ENCODE measurements around the gene NOL9.

DNA sequence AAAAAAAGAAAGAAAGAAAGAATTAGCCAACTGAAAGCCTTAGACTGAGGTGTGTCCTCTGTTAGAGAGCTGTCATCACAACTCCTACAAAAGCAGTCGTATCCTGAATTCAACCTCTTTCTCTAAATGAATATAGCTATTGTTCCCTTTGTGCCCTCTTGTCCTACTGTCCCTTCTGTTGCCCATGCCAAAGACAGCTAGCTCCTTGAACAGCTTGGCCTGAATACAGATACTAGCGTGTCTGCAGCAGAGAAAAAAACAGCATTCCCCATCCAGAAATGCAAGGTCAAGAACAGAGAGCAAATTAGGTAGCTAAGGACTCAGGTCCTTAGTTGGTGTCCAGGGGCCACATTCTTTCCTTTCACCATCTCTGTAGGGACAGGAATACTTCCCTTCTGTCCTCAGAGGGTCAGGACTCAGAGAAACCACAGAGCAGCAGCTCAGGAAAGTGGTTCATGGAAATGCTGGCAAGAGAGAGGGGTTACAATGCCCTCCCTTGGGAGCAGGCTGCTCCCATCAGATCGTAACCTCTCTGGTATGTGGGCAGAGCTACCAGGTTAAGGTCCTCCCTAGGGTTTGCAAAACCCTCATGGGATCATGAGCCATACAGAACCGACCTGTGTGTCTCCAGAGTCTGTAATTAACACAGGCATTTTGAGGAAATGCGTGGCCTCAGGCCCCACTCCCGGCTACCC lies 23.7 kb upstream of the NOL9 start:
- TF ChIP-seq, protein P1, sequence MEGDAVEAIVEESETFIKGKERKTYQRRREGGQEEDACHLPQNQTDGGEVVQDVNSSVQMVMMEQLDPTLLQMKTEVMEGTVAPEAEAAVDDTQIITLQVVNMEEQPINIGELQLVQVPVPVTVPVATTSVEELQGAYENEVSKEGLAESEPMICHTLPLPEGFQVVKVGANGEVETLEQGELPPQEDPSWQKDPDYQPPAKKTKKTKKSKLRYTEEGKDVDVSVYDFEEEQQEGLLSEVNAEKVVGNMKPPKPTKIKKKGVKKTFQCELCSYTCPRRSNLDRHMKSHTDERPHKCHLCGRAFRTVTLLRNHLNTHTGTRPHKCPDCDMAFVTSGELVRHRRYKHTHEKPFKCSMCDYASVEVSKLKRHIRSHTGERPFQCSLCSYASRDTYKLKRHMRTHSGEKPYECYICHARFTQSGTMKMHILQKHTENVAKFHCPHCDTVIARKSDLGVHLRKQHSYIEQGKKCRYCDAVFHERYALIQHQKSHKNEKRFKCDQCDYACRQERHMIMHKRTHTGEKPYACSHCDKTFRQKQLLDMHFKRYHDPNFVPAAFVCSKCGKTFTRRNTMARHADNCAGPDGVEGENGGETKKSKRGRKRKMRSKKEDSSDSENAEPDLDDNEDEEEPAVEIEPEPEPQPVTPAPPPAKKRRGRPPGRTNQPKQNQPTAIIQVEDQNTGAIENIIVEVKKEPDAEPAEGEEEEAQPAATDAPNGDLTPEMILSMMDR (IDR thresholded peaks at IDR 0.05 in 2 of 3, conservative IDR thresholded peaks at IDR 0.05 in 1 of 3; ENCODE audit: control insufficient read depth in 2 of 3, extremely low read depth in 1 of 3, insufficient read depth in 1 of 3, low read depth in 3 of 3, low read length in 3 of 3) = no peak
- TF ChIP-seq EZH2 (IDR thresholded peaks at IDR 0.05; ENCODE audit: borderline replicate concordance, control insufficient read depth, low read depth, low read length) = no peak
- TF ChIP-seq ZNF274 (IDR thresholded peaks at IDR 0.05; ENCODE audit: insufficient read depth, insufficient read length) = no peak
- no peak for TF ChIP-seq LARP7 (IDR thresholded peaks at IDR 0.05)
- no peak for TF ChIP-seq JUND (IDR thresholded peaks at IDR 0.05; ENCODE audit: low read depth, low read length)
- TF ChIP-seq, protein P2, sequence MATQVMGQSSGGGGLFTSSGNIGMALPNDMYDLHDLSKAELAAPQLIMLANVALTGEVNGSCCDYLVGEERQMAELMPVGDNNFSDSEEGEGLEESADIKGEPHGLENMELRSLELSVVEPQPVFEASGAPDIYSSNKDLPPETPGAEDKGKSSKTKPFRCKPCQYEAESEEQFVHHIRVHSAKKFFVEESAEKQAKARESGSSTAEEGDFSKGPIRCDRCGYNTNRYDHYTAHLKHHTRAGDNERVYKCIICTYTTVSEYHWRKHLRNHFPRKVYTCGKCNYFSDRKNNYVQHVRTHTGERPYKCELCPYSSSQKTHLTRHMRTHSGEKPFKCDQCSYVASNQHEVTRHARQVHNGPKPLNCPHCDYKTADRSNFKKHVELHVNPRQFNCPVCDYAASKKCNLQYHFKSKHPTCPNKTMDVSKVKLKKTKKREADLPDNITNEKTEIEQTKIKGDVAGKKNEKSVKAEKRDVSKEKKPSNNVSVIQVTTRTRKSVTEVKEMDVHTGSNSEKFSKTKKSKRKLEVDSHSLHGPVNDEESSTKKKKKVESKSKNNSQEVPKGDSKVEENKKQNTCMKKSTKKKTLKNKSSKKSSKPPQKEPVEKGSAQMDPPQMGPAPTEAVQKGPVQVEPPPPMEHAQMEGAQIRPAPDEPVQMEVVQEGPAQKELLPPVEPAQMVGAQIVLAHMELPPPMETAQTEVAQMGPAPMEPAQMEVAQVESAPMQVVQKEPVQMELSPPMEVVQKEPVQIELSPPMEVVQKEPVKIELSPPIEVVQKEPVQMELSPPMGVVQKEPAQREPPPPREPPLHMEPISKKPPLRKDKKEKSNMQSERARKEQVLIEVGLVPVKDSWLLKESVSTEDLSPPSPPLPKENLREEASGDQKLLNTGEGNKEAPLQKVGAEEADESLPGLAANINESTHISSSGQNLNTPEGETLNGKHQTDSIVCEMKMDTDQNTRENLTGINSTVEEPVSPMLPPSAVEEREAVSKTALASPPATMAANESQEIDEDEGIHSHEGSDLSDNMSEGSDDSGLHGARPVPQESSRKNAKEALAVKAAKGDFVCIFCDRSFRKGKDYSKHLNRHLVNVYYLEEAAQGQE (IDR thresholded peaks at IDR 0.05; ENCODE audit: low read depth, low read length) = no peak
- TF ChIP-seq RFX5 (IDR thresholded peaks at IDR 0.05; ENCODE audit: low read depth, low read length) = no peak
- no peak for TF ChIP-seq RCOR1 (conservative IDR thresholded peaks at IDR 0.05; ENCODE audit: low read depth, low read length)
- no peak for TF ChIP-seq RAD21 (IDR thresholded peaks at IDR 0.05; ENCODE audit: insufficient read depth, low read depth, low read length)
- TF ChIP-seq HDGF (IDR thresholded peaks at IDR 0.05) = no peak
- TF ChIP-seq ZNF24 (IDR thresholded peaks at IDR 0.05) = no peak
